CD4-positive, alpha-beta T cell (primary cell): ENCODE measurements around the gene GPX4. TPM values are rescaled to one million over a fixed set of nuclear protein-coding genes. Genes with fewer than 3 reads are reported as not detected.

Source experiments
- ATAC-seq: fragments of 200-7000 bp; cut with Tn5 transposase; one replicate; pipeline ENCODE4 v1.10.0; 2022; ENCODE audit warnings: mild to moderate bottlenecking; ENCODE audit not compliant: poor library complexity
- CTCF ChIA-PET: fragments of 350-600 bp; sonication (Branson Sonifier 250); formaldehyde crosslinking; loops from one replicate; lab custom pipeline; 2021; ENCODE audit warnings: antibody characterized with exemption, inconsistent platforms; lab: Charles Lee
- POLR2A ChIA-PET: fragments of 350-600 bp; sonication (Branson Sonifier 250); formaldehyde crosslinking; loops from one replicate; lab custom pipeline; 2021; ENCODE audit warnings: antibody characterized with exemption, inconsistent platforms; lab: Charles Lee
- DNase-seq, 14 experiments: peaks; one replicate each; pipeline ENCODE4 v3.0.0-alpha.2; 2013 to 2020; ENCODE audit warnings: mixed read lengths in 2 of 14
- H3K27ac ChIP-seq, 2 donors: one replicate each; pipeline versions ENCODE4 v1.5.1 to v1.7.0; 2013; ENCODE audit warnings: low read length in 2 of 2, low read depth in 1 of 2, mild to moderate bottlenecking in 1 of 2
- H3K27me3 ChIP-seq, 2 experiments: 1 replicate in 1 of 2; 2 replicates in 1 of 2; pipeline versions ENCODE4 v1.6.1 to v1.7.0; 2013; ENCODE audit warnings: low read length in 2 of 2, control low read depth in 1 of 2, mild to moderate bottlenecking in 1 of 2, moderate library complexity in 1 of 2; ENCODE audit not compliant: insufficient read depth in 2 of 2, control insufficient read depth in 1 of 2
- H3K36me3 ChIP-seq: one replicate; pipeline ENCODE4 v1.6.1; 2013; ENCODE audit warnings: low read length, control low read depth; ENCODE audit not compliant: insufficient read depth
- H3K4me1 ChIP-seq: one replicate; pipeline ENCODE4 v1.6.1; 2013; ENCODE audit warnings: low read length, control low read depth; ENCODE audit not compliant: insufficient read depth
- H3K4me3 ChIP-seq: one replicate; pipeline ENCODE4 v1.5.1; 2013; ENCODE audit warnings: mild to moderate bottlenecking, low read length, moderate library complexity
- H3K9me3 ChIP-seq, 2 experiments: 1 replicate in 1 of 2; 2 replicates in 1 of 2; pipeline versions ENCODE4 v1.6.1 to v1.7.0; 2013; ENCODE audit warnings: low read length in 2 of 2, mild to moderate bottlenecking in 2 of 2, control low read depth in 1 of 2, moderate library complexity in 1 of 2; ENCODE audit not compliant: control insufficient read depth in 1 of 2, insufficient read depth in 1 of 2
- H3K27ac Mint-ChIP-seq: one replicate; pipeline ENCODE4 v1.8.0; 2020; ENCODE audit warnings: mixed read lengths
- H3K27me3 Mint-ChIP-seq: one replicate; pipeline ENCODE4 v1.8.0; 2021; ENCODE audit warnings: mixed read lengths
- H3K36me3 Mint-ChIP-seq: one replicate; pipeline ENCODE4 v1.8.0; 2021; ENCODE audit warnings: low read depth, mixed read lengths
- H3K4me1 Mint-ChIP-seq: one replicate; pipeline ENCODE4 v1.8.0; 2021; ENCODE audit warnings: low read depth, mixed read lengths
- H3K4me3 Mint-ChIP-seq: one replicate; pipeline ENCODE4 v1.8.0; 2020; ENCODE audit warnings: mild to moderate bottlenecking, mixed read lengths
- H3K9me3 Mint-ChIP-seq: one replicate; pipeline ENCODE4 v1.8.0; 2020; ENCODE audit warnings: mixed read lengths
- CTCF ChIP-seq: fragments of 200-600 bp; IDR thresholded peaks from one replicate; pipeline ENCODE4 v1.8.0; 2022; ENCODE audit warnings: antibody characterized with exemption, mild to moderate bottlenecking
- intact Hi-C, 2 experiments: fragments of 100-400 bp; cut with DNase I in 1 of 2; cut with micrococcal nuclease in 1 of 2; formaldehyde crosslinking; loops; one replicate each; pipeline versions ENCODE4 v1.15.1 to v1.9.0; 2023 to 2025; cut with DNase I, micrococcal nuclease
- total RNA-seq, 174 experiments: library from RNA in 2 of 174; stranded (reverse) in 2 of 174; gene quantifications; one replicate each; pipeline ENCODE4 v1.2.3 and lab custom pipeline; 2021 to 2026

Gene GPX4
- total RNA-seq, 2 experiments from 2014 or later: 174 to 175 TPM

- Histone ChIP-seq H3K27me3 (no peaks in the 10 kb centered on the region), H3K36me3 (peaks cover 36% of the 10 kb centered on the region), H3K4me3 (no peak overlapping the region), H3K9me3 (peaks cover 6 to 17% of the 10 kb centered on the region in 2 experiments), H3K4me1 (peaks cover 34% of the 10 kb centered on the region), H3K27ac (no peak overlapping the region)
- intact Hi-C loops: no loop called here
- ATAC-seq (no peak), DNase-seq (no peak)
- POLR2A ChIA-PET: interaction anchor here (2.6 to 6.1 kb wide), 3 partner anchors 11 to 31 kb away, joined by 10 to 53 read pairs (median 48); partner anchors contain the start of gene ARHGAP45
- Mint-ChIP-seq H3K27me3 (no peaks in the 10 kb centered on the region), H3K4me1 (peaks cover 32% of the 10 kb centered on the region), H3K9me3 (no peaks in the 10 kb centered on the region), H3K27ac (no peak overlapping the region), H3K4me3 (no peak overlapping the region), H3K36me3 (peaks cover 68% of the 10 kb centered on the region)
- no peak for TF ChIP-seq CTCF
- CTCF ChIA-PET: no interaction called here
These were observed 47.7 kb upstream of the GPX4 start for GRCh38 chr19:1055886-1056620.

GRCh38 chr19:1057176-1057855, 46.5 kb upstream of the GPX4 start:
- DNase-seq (peak in 8 of 14 experiments; percentile 41 to 79 (median 58)), ATAC-seq (peak; percentile 79)
- Histone ChIP-seq H3K9me3 (peaks cover 6 to 17% of the 10 kb centered on the region in 2 experiments), H3K4me3 (no peak overlapping the region), H3K27me3 (no peaks in the 10 kb centered on the region), H3K27ac (peak overlapping the region in 1 of 2 donors; percentile 22), H3K36me3 (peaks cover 41% of the 10 kb centered on the region), H3K4me1 (peaks cover 30% of the 10 kb centered on the region)
- Mint-ChIP-seq H3K27me3 (no peaks in the 10 kb centered on the region), H3K4me1 (peaks cover 32% of the 10 kb centered on the region), H3K27ac (peak overlapping the region; percentile 36), H3K36me3 (peaks cover 60% of the 10 kb centered on the region), H3K9me3 (no peaks in the 10 kb centered on the region), H3K4me3 (no peak overlapping the region)
- ChIA-PET CTCF (interaction anchor here (0.9 to 1.2 kb wide), 2 partner anchors 10 to 56 kb away, joined by 3 read pairs; partner anchors contain the start of gene ARHGAP45), POLR2A (interaction anchor here (0.7 to 6.1 kb wide), 9 partner anchors 10 to 212 kb away, joined by 3 to 53 read pairs (median 6); partner anchors contain the start of genes ABCA7, ARHGAP45, CIRBP and GPX4)
- TF ChIP-seq CTCF: peak; percentile 46
- intact Hi-C loops: no loop called here

- no peaks in the 10 kb centered on the region for H3K9me3 Mint-ChIP-seq
- ChIA-PET POLR2A (interaction anchor here (0.7 to 6.1 kb wide), 10 partner anchors 9 to 211 kb away, joined by 3 to 53 read pairs (median 6); partner anchors contain the start of genes ABCA7, ARHGAP45, CIRBP and GPX4), CTCF (interaction anchor here (0.9 kb wide), 1 partner anchor 9 kb away, joined by 3 read pairs; the partner anchor contains the start of gene ARHGAP45)
- H3K36me3 Mint-ChIP-seq: peaks cover 57% of the 10 kb centered on the region
- peaks cover 29% of the 10 kb centered on the region for H3K4me1 Mint-ChIP-seq
- H3K9me3 ChIP-seq: peaks cover 6 to 17% of the 10 kb centered on the region in 2 experiments
- intact Hi-C loops: no loop called here
- DNase-seq (peak in 1 of 14 experiments; percentile 55), ATAC-seq (no peak)
- peak overlapping the region; percentile 36 for H3K27ac Mint-ChIP-seq
- H3K27me3 Mint-ChIP-seq: no peaks in the 10 kb centered on the region
- H3K36me3 ChIP-seq: peaks cover 40% of the 10 kb centered on the region
- no peak overlapping the region for H3K4me3 ChIP-seq
- H3K4me1 ChIP-seq: peaks cover 32% of the 10 kb centered on the region
- H3K4me3 Mint-ChIP-seq: no peak overlapping the region
- peak overlapping the region in 1 of 2 donors; percentile 22 for H3K27ac ChIP-seq
- TF ChIP-seq CTCF: no peak
- no peaks in the 10 kb centered on the region for H3K27me3 ChIP-seq
These were observed 45.7 kb upstream of the GPX4 start for GRCh38 chr19:1058112-1058511.
